Measurements from ENCODE around the gene PLCH1. TPM values are rescaled to one million over a fixed set of nuclear protein-coding genes. Genes with fewer than 3 reads are reported as not detected.

Gene PLCH1
- total RNA-seq (2021; fragmentation: NEBNext Ultra II Directional; extraction: Animal tissue kit (Norgen Biotek cat#: 25700)) (17.2 and 17.4 TPM in 2 replicates), polyA plus RNA-seq (2011; rRNA removed) (5.0 and 5.8 TPM in 2 replicates), polyA minus RNA-seq (2011; rRNA and poly(A)+ RNA removed) (41.0 and 52.3 TPM in 2 replicates)
- 9.4 TPM for polyA plus RNA-seq (2011; cell fraction: cytosol; rRNA removed)
- 11.0 TPM for polyA plus RNA-seq (2011; cell fraction: nucleus; rRNA removed)
- polyA plus RNA-seq (2012, experiment 1 of 2): 6.4 to 11.7 TPM (median 9.4 TPM) in 4 replicates
- polyA plus RNA-seq (2012, experiment 2 of 2): 0.70 TPM
- polyA plus RNA-seq (2013, experiment 1 of 2): 5.1 TPM
- 5.5 TPM for polyA plus RNA-seq (2013, experiment 2 of 2)
- 19.7 TPM for polyA minus RNA-seq (2011; cell fraction: cytosol; rRNA and poly(A)+ RNA removed)
- polyA minus RNA-seq (2011; cell fraction: nucleus; rRNA and poly(A)+ RNA removed): 39.3 TPM
- long read RNA-seq, experiment 1, partial matches to known transcripts: 5 of 7 reads
- long read RNA-seq, experiment 1, other reads (novel, unspliced or antisense): 2 of 7 reads
- long read RNA-seq, experiment 2, partial matches to known transcripts: 1 of 4 reads
- long read RNA-seq, experiment 2, other reads (novel, unspliced or antisense): 3 of 4 reads

GRCh38 chr3:155744626-155745324 lies at the start of gene PLCH1:
TSS of gene PLCH1 (minus strand) at chr3:155745071. CDS start at chr3:155704224, 40,847 bp downstream.
- no peaks in the 10 kb centered on the region for H3K36me3 ChIP-seq (ENCODE audit: control insufficient read depth in 2 of 4, insufficient read depth in 4 of 4, low read length in 3 of 4)
- H3K56ac ChIP-seq (replicated peaks; ENCODE audit: insufficient read length, low read depth, low read length): peak within 1 kb of the TSS; percentile 86
- H4K20me1 ChIP-seq (replicated peaks in 1 of 2; ENCODE audit: control insufficient read depth in 1 of 2, insufficient read depth in 2 of 2, low read length in 2 of 2): no peaks in the 10 kb centered on the region
- H3K14ac ChIP-seq (ENCODE audit: insufficient read length): no peak within 1 kb of the TSS
- peaks cover 8% of the 10 kb centered on the region for H3K23me2 ChIP-seq (ENCODE audit: low read depth, low read length)
- H3K4ac ChIP-seq (replicated peaks; ENCODE audit: insufficient read length, low read depth, low read length): peak within 1 kb of the TSS; percentile 92
- H3K79me2 ChIP-seq (ENCODE audit: control insufficient read depth in 1 of 2, insufficient read depth in 2 of 2, low read length in 2 of 2): peaks cover 0 to 31% of the 10 kb centered on the region in 2 experiments; a peak in 2 of 4 replicates
- peak within 1 kb of the TSS; percentile 73 for H2AFZ ChIP-seq (ENCODE audit: low read length)
- peak within 1 kb of the TSS; percentile 38; the same call in 1 of the 2 replicates for H3K27ac ChIP-seq (ENCODE audit: low read depth, low read length)
- no peaks in the 10 kb centered on the region for H3K27me3 ChIP-seq (replicated peaks in 1 of 4; ENCODE audit: control insufficient read depth in 3 of 4, extremely low read depth in 1 of 4, insufficient read depth in 3 of 4, low read length in 3 of 4)
- FAIRE-seq (no peak), DNase-seq (ENCODE audit: low read depth in 1 of 2, low spot score in 2 of 2) (peak; percentile 80 to 90)
- 4% methylated on average over 28 of the region's 33 CpGs; no CpG with 5 or more reads in 1 of the 2 experiments for WGBS, 2 experiments (ENCODE audit: extremely low coverage in 1 of 2, insufficient coverage in 1 of 2, insufficient read length in 1 of 2, insufficient replicate concordance in 2 of 2, low coverage in 1 of 2, low lambda C conversion rate in 2 of 2, missing lambda C conversion rate in 1 of 2)
- H3K9ac ChIP-seq (replicated peaks in 1 of 4; ENCODE audit: extremely low read depth in 1 of 4, low read depth in 3 of 4, low read length in 3 of 4): peak within 1 kb of the TSS; percentile 32 to 68 (median 58)
- H3K79me1 ChIP-seq (ENCODE audit: low read depth, low read length): no peaks in the 10 kb centered on the region
- H4K91ac ChIP-seq (replicated peaks; ENCODE audit: insufficient read length, low read length): peak within 1 kb of the TSS; percentile 82
- peak within 1 kb of the TSS; percentile 72 to 96 (median 86) for H3K4me3 ChIP-seq (ENCODE audit: extremely low read depth in 1 of 4, insufficient read depth in 2 of 4, low read depth in 3 of 4, low read length in 4 of 4)
- H3K23ac ChIP-seq (ENCODE audit: insufficient read length): no peak within 1 kb of the TSS
- CTCF ChIA-PET (ENCODE audit: partially characterized antibody): interaction anchor here (0.8 kb wide), 1 partner anchor 17 kb away, joined by 3 read pairs; no protein-coding TSS in a partner anchor
- POLR2A ChIA-PET (ENCODE audit: partially characterized antibody): interaction anchor here (2.5 kb wide), 1 partner anchor 61 kb away, joined by 10 read pairs; the partner anchor contains the start of gene C3orf33
- H3K18ac ChIP-seq (ENCODE audit: extremely low read depth, low read length): peak within 1 kb of the TSS; percentile 97
- peak within 1 kb of the TSS; percentile 71 for H2AK5ac ChIP-seq (ENCODE audit: low read depth, low read length)
- no peak within 1 kb of the TSS for H2BK15ac ChIP-seq (ENCODE audit: low read length)
- H4K5ac ChIP-seq (ENCODE audit: insufficient read length, low read depth, low read length): peak within 1 kb of the TSS; percentile 97
- peak within 1 kb of the TSS; percentile 89 for H4K8ac ChIP-seq (ENCODE audit: extremely low read depth, insufficient read depth, low read length)
- H2BK120ac ChIP-seq (replicated peaks; ENCODE audit: low read depth, low read length): peak within 1 kb of the TSS; percentile 50
- no peaks in the 10 kb centered on the region for H3K9me3 ChIP-seq (ENCODE audit: insufficient read depth in 2 of 2, low read depth in 1 of 2, low read length in 1 of 2)
- H3K4me2 ChIP-seq (ENCODE audit: insufficient read depth in 1 of 2, low read depth in 2 of 2, low read length in 2 of 2): peak within 1 kb of the TSS; percentile 78 to 94
- peak within 1 kb of the TSS; percentile 49; the same call in 1 of the 2 replicates for H2BK20ac ChIP-seq (ENCODE audit: low read length)
- peak within 1 kb of the TSS; percentile 81; the same call in 1 of the 2 replicates for H2BK5ac ChIP-seq (ENCODE audit: low read depth, low read length)
- peaks cover 5 to 14% (median 10%) of the 10 kb centered on the region in 4 experiments; a peak in 6 of 7 replicates for H3K4me1 ChIP-seq (replicated peaks in 1 of 4; ENCODE audit: control insufficient read depth in 3 of 4, insufficient read depth in 4 of 4, low read length in 3 of 4)
- H2BK12ac ChIP-seq (ENCODE audit: low read depth, low read length): peak within 1 kb of the TSS; percentile 85
- no peak for TF ChIP-seq GTF2F1 (IDR thresholded peaks at IDR 0.05; ENCODE audit: borderline replicate concordance, low read depth, low read length)
- TF ChIP-seq RFX5 (IDR thresholded peaks at IDR 0.05; ENCODE audit: borderline replicate concordance, low read depth, low read length): 0 out of 2 replicates have a peak, but pooled peaks have one; percentile 31
- TF ChIP-seq POLR2AphosphoS5 (IDR thresholded peaks at IDR 0.05; ENCODE audit: low read depth, low read length): no peak
- no peak; the same call in 1 of the 2 replicates for TF ChIP-seq CHD2 (IDR thresholded peaks at IDR 0.05; ENCODE audit: low read length)
- TF ChIP-seq KDM4A (IDR thresholded peaks at IDR 0.05; ENCODE audit: low read depth, low read length, severe bottlenecking): peak; percentile 26
- TF ChIP-seq RAD21 (IDR thresholded peaks at IDR 0.05 in 1 of 2, conservative IDR thresholded peaks at IDR 0.05 in 1 of 2; ENCODE audit: low read depth in 2 of 2, low read length in 2 of 2): peak; percentile 16 to 19; a peak in 2 of 4 replicates
- no peak for TF ChIP-seq MAFK (IDR thresholded peaks at IDR 0.05; ENCODE audit: low read depth, low read length)
- TF ChIP-seq SUZ12 (IDR thresholded peaks at IDR 0.05; ENCODE audit: low read length): no peak
- peak; percentile 71 for TF ChIP-seq CREB1 (IDR thresholded peaks at IDR 0.05)

Data from H1 (cell line).